Activated CD4-positive, alpha-beta T cell treated with anti-CD3 and anti-CD28 coated beads, Interleukin-2, Interleukin-4, amounts not matched to agents 100 ng/mL and 50 ng/mL, durations not matched to agents 16 hours and 8 hours (primary cell): ENCODE results near the gene GSDMA.

Experiments used
- DNase-seq: peaks from one replicate; pipeline ENCODE4 v3.0.0-alpha.2; 2020; ENCODE audit warnings: low spot score

GSDMA gene, protein sequence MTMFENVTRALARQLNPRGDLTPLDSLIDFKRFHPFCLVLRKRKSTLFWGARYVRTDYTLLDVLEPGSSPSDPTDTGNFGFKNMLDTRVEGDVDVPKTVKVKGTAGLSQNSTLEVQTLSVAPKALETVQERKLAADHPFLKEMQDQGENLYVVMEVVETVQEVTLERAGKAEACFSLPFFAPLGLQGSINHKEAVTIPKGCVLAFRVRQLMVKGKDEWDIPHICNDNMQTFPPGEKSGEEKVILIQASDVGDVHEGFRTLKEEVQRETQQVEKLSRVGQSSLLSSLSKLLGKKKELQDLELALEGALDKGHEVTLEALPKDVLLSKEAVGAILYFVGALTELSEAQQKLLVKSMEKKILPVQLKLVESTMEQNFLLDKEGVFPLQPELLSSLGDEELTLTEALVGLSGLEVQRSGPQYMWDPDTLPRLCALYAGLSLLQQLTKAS

GRCh38 chr17:39962642-39963220, at the start of gene GSDMA:
TSS of gene GSDMA (plus strand) at chr17:39963004. CDS start at chr17:39965688, 2,684 bp downstream.
- DNase-seq: no peak

DNA sequence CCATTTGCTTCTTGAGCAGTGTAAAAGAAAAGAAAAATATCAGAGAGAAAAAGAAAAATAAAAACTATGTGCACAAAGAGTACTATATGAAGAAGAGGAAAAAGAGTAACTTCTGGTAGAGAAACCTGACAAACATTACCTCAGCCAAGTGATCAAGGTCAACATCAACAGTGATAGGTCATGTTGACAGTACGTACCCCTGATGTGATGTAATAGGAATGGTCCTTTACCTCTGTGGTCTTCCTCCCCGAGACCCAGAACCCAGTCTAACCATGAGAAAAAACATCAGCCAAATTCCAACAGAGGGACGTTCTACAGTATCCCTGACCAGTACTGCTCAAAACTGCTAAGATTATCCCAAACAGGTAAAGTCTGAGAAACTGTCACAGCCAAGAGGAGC, 48.8 kb upstream of the GSDMA start:
- no peak for DNase-seq

- DNase-seq: no peak
Observed at GRCh38 chr17:39915559-39915958, 47.2 kb upstream of the GSDMA start.

DNA sequence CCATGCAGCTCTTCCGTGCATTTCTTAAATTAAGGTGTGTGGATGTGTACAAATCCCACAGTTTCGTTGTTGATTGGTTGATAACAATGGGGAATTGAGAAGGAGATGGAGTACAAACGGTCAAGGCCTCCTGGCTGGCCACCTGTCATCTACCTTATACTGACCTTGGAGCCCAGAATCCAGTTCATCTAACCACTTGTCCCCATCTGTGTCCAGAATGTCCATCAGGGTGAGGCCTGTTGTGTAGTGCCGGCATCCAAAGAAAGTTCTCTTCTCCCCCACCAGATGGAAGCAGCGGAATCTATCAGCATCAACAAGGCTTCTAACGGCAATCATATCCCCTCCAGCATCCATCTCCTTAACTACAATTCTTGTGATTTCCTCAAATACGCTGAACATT, 45.9 kb upstream of the GSDMA start:
- DNase-seq: no peak

DNA sequence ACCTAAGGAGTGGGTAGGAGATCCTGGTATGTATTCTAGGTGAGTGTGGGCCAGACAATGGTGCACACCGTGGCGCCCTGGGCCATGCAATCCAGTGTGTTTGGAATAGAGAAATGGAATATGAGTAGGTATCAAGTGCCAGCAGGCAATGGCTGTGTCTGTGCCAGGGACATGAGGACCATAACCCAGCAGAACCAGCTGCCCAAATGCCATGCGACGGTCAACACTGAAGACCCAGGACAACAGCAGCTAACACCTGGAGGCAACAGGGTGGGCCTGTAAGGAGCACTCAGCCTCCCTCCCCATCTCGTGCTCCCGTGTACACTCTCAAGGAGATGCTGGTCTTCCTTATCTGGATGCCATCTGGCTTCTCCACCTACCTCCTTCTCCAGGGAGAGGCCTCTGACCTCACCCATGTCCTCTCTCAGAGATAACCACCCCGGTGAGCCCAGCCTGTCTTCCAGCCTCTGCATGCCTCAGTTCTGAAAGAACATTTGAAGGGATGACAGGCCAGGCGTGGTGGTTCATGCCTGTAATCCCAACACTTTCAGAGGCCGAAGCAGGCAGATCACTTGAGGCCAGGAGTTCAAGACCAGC, 43.6 kb upstream of the GSDMA start:
- no peak for DNase-seq

GRCh38 chr17:39920218-39921210, 42.3 kb upstream of the GSDMA start:
- peak; percentile 48 for DNase-seq

DNA sequence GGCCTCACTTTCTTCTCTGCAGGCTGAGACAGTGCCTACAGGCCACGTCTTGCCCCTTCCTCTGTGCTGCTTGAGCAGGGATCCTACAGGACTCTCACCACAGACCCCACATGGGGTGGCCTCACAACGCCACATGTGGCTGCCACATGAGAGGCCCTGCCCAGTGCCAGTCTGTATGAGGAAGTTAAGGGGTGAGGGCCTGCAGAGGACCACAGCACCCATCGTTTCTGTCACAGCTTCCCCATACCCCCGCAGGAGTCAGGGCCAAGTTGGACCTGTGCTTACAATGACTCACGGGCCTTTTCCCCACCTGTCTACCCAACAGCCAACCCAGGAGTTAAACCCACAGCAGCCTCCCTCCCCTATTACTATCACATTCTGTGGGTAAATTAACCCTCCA, 41.5 kb upstream of the GSDMA start:
- no peak for DNase-seq

DNA sequence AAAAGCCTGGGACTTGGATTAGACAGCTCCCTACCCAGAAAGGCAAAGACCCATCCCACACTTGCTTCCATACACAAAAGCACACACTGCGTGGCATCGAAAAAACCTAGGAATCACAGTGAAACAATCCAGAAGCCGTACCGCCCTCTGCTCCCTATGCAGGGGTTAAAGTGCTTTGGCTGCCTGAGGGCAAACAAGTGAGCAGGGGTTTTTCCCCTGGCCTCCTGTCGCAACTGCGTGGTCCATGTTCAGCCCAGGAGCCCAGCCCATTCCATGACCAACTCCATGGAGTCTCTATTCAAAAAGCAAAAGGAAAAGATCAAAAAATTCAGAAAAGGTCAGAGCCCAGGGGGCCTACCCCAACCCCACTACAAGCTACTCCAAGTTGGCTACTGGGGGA, 40.8 kb upstream of the GSDMA start:
- DNase-seq: no peak

DNA sequence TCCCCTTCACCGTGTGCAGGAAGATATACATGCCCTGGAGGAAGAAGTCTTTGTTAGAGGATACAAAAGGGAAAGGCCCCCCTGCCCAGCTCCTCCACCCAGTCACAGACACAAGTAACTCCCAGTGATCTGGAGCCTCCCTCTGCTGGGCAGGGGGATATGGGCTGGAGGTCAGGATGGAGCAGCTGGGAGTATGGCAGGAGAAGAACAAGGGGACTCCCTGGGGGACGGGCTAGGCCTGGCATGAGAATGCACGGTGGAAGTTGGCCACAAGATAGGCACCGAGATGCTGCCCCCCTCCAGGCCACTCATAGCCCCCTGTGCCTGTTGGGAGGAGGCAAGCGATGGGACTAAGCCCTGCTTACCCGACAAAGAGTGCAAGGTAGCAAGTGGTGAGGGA, 39.6 kb upstream of the GSDMA start:
- no peak for DNase-seq

GRCh38 chr17:39923836-39924690, 38.7 kb upstream of the GSDMA start:
- DNase-seq: no peak

- DNase-seq: no peak
Observed at GRCh38 chr17:39924691-39925055, 38.1 kb upstream of the GSDMA start.

DNA sequence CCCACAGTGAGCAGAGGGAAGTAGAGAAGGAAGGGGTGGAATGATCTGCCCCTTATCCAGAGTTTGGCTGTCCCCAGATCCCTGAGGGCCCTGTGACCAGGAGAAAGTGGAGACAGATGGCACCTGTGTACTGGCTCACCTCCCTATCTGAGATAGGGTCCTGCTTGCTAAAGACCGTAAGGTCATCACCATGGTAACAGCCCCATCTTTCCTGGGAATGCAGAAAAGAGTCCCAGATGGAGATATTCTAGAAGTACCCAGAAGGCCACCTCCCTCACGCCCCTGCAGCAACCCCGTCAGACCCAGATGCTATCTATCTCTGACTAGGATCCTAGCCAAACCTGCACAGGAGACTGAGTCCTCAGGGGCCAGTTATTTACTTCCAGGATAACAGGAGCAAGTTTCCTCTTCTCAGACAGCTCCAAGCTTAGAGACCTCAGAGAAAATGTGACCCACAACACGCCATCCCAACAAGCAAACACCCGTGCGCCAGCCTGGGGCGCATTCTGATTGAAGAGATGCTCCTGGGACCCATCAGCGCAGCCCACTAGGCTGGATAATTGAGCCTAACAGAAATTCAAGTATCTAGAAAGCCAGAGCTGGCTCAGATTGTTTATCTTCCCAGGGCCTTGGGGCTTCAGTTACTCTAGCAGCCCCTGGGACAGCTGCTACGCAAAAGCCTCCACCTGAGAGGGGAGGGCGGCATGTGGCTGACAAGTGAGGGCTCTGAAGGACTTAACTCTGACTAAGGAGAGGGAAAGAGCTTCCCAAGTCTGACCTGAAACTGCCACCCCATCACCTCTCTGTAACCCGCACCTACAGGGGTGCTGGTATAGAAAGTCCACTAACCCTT, 37.3 kb upstream of the GSDMA start:
- no peak for DNase-seq

GRCh38 chr17:39926135-39926587, 36.6 kb upstream of the GSDMA start:
- DNase-seq: no peak

DNA sequence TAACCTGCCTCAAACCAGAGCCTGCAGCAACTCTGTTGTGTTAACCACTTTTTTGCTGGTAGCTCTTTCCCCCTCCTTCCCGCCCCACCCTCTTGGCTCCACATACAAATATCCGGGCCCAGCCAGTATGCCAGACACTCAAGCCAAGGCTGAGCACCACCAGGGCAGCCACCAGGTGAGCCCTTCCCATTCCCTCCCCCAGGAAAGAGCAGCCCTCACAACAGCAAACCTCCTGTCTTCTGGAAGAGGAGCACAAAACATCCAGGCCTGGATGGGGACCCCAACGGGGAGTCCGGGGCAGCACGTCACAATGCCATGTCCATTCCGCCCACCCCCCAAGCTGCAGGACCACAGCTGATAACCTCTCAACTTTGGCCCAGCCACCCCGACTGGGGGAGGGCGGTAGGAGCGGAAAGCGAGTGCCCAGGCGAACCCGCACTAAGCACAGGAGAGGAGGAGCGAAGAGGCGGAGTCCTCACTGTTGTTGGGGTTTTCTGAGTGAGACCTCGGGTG, 36.2 kb upstream of the GSDMA start:
- peak; percentile 67 for DNase-seq

DNA sequence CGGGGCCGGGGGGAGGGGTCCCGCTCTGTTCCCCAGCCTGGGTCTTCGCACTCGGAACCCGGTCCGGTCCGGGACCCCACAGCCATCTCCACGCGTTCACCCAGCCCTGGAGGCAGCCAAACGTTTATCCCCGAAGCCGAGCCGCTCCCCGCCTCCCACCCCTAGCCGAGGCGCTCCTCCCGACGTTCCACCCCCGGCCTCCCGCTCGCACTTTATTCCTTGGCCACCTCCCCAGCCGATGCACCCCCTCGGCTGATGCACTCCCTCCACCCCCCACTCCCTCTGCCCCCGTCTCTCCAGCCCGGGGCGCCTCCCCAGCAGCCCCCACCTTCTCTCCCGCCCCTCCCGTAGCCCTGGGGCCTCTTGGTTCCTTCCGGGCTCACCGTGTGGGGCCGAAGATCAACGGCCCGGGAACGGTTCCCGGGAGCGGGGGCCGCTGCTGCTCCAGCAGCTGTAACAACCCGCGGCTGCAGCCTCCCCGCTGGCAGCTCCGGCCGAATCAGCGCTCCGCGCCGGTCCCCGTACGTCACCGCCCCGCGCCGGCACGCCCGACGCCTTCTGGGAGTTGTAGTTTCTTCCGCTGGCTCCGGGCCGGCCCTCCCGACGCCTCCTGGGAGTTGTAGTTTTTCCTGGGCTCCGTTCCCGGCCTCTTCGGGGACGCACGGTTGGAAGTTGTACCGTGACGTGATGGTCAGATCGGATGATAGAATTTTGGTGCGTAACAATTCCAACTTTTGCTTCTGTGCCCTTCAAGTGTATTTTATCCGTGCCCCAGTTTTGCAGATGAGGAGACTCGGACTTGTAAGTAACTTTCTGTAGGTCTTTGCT, 35.5 kb upstream of the GSDMA start, which contains the start of the genes LRRC3C and ORMDL3:
TSS of gene LRRC3C (plus strand) at position 632 of the 828 bp plus-strand sequence. CDS start 13,792 bp downstream, outside the sequence.
TSS of gene ORMDL3 (minus strand) at position 501 of the 828 bp plus-strand sequence. CDS start 3,398 bp downstream, outside the sequence.
- DNase-seq: peak; percentile 96

GRCh38 chr17:39927929-39928857, 34.6 kb upstream of the GSDMA start:
- no peak for DNase-seq

GRCh38 chr17:39928858-39929645, 33.8 kb upstream of the GSDMA start:
- no peak for DNase-seq
